GM18858 (cell line): ENCODE results near the gene INO80C.

ENCODE experiments used
- ATAC-seq: cut with Tn5 transposase; IDR thresholded peaks from one replicate; pipeline ENCODE4 v1.9.1; 2021; ENCODE audit not compliant: unreplicated experiment

Gene INO80C, protein sequence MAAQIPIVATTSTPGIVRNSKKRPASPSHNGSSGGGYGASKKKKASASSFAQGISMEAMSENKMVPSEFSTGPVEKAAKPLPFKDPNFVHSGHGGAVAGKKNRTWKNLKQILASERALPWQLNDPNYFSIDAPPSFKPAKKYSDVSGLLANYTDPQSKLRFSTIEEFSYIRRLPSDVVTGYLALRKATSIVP

DNA sequence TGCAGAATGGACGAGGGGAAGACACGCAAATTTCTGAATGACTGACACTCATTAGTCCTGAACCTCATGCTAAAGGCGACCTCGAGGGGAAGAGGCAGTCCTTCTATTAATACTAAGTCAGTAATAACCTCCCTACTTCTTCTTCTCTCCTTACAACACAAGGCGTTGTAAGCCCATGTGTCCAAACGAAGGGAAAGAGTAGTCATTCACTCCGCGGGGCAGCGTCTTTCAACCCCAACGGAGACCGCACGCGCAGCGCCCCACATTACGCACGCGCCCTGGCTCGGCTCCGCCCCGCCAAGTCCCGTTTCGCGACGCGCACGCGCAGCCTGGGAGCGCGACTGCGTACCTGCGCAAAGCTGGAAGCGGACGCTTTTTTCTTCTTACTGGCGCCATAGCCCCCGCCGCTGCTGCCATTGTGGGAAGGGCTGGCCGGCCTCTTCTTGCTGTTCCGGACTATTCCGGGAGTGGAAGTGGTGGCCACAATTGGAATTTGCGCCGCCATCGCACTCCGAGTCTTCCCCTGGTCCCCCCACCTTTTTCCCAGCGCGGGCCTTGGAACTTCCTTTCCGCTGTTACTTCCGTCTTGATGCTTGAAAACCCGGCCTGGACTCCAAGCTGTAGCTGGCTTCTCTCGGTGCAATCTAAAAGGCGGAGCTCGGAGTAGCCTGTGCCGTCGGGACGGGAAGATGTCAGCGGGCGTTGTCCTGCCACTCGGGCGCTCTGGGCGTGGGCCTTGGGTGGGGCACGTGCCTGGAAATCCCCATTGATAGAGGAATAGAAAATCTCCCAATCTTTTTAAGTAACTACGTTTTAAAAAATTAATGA lies at the start of gene INO80C:
TSS of gene INO80C (minus strand) at position 591 of the 828 bp plus-strand sequence. CDS start at position 505, 86 bp downstream.
- ATAC-seq: peak; percentile 92

GRCh38 chr18:35547008-35547605 lies 49.3 kb upstream of the INO80C start:
- ATAC-seq: no peak

- ATAC-seq: no peak
These were observed 44.6 kb upstream of the INO80C start for GRCh38 chr18:35542356-35542755.

GRCh38 chr18:35535297-35535696 lies 37.5 kb upstream of the INO80C start:
- ATAC-seq: no peak

DNA sequence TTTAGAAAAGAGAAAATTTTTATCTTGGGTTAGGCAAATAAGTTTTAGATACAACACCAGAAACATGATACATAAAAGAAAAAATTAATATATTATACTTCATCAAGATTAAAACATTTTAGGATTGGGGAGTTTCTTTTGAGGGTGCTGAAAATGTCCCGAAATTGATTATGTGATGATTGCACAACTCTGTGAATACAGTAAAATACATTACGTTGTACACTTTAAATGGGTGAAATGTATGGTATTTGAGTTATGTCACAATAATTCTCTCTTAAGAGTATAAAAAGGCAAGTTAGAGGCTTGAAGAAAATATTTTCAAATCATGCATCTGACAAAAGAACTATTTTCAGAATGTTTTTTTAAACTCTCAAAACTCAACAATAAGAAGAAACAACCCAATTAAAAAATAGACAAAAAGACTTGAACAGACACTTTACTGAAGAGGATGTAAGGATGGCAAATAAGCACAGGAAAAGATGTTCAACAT lies 36.2 kb upstream of the INO80C start:
- ATAC-seq: no peak

- no peak for ATAC-seq
These were observed 31.1 kb upstream of the INO80C start for GRCh38 chr18:35528749-35529274.

GRCh38 chr18:35526495-35527059 lies 28.8 kb upstream of the INO80C start:
- no peak for ATAC-seq

DNA sequence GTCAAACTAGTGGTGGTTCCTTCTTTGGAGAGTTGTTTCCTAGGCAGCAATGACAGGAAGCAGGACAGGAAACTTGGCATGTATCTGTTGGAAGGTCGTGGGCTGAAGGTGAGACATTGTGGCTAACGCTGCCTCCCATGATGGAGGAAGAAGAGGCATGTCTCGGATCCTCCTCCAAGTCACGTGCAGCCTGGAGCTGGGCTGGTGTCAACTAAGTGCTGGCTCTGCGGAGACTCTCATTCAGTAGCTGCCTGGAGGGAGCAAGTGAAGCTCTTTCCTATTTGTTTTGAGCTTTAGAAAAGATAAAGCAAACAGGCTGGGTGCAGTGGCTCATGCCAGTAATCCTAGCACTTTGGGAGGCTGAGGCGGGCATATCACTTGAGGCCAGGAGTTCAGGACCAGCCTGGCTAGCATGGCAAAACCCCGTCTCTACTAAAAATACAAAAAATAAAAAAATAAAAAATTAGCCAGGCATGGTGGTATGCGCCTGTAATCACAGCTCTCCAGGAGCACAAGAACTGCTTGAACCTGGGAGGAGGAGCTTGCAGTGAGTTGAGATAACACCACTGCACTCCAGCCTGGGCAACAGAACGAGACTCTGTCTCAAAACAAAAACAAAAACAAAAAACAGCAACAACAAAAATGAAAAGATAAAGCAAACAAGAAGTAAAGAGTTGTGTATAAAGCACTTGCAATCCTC lies 28.2 kb upstream of the INO80C start:
- ATAC-seq: no peak

GRCh38 chr18:35524226-35524625 lies 26.5 kb upstream of the INO80C start:
- ATAC-seq: no peak

DNA sequence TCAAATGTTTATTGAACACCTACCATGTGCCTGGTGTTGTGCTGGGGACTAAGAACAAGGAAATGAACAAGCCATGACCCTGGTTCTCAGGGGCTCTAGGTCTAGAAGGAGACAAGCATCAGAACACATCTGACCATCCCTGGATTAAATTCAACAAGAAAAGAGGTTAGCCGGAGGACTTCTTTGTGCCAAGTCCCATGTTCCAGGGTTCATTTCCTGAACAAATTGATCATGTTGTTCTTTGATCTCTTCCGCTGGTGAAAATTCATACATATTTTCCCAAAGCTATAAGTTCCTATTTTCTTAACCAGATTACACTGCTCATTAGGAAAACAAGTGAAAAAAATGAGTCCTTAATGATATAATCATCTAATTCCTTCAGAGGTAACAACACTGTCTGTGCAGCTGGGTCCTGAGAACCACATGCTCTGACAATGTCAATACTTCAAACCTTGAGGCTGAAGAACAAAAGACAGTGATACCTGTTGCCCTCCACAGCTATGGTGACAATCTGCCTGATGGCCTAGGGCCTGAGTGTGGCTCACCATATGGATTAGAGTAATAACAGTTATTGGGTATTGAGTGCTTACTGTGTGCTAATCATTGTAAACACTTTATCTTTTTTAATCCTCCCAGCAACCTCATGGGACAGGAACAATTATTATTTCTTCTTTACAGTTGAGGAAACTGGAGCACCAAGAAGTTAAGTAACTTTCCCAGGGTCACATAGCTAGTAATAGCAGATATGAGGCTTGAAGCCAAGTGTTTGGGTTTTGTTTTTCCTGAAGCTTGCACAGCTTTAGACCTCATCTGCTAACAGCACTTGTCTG lies 24.6 kb upstream of the INO80C start:
- no peak for ATAC-seq

DNA sequence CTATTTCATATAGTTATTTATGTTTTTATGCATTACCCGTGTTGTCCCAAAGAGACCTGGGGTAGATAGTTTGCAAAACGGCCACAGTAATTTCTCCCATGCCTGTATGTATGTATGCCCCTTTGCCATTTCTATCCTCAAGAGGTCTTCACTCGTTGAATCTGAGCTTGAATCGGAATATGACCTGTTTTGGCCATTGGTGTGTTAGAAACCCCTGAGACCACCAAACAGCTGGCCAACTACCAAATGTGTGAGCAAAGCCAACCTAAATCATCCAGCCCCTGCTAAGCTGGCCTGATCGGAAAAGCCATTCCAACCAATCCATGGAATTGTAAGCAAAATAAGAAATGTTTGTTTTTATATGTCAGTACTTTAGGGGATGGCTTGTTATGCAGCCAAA lies 23.4 kb upstream of the INO80C start:
- ATAC-seq: no peak

- ATAC-seq: no peak
These were observed 21.6 kb upstream of the INO80C start for GRCh38 chr18:35519148-35519899.

- ATAC-seq: no peak
These were observed 20.0 kb upstream of the INO80C start for GRCh38 chr18:35517715-35518114.

- ATAC-seq: no peak
These were observed 19.0 kb upstream of the INO80C start for GRCh38 chr18:35516789-35517188.

GRCh38 chr18:35516351-35516750 lies 18.6 kb upstream of the INO80C start:
- ATAC-seq: no peak

DNA sequence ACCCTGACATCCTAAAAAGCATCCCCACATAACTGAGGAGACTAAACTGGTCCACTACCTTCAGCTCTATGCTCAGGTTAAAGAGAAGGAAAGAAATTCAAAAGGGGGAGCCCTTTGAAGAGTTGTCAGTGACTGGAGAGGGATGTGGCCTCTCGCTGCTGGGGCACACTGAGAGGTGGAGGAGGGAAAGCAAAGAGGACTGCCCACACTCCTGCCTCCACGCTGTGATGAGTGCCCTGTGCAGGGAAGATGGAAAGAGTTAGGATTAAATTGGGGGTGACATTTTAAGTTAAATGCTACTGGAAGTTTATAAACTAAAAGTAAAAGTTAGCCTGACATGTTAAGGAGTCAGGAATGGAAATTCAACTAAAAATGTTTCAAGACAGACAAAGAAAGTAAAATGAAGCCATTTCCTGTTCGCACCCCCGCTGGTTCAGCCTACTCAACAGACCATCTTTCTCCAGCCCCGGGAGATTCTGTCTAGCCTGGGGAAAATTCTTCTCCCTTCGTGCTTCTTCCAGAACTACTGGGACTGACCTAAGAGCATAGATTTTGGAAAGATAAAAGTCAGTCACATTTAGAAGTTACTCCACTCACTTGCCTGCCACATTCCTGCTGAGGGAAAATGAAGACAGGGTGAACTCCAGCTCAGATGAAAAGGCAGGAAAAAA lies 17.8 kb upstream of the INO80C start:
- no peak for ATAC-seq

DNA sequence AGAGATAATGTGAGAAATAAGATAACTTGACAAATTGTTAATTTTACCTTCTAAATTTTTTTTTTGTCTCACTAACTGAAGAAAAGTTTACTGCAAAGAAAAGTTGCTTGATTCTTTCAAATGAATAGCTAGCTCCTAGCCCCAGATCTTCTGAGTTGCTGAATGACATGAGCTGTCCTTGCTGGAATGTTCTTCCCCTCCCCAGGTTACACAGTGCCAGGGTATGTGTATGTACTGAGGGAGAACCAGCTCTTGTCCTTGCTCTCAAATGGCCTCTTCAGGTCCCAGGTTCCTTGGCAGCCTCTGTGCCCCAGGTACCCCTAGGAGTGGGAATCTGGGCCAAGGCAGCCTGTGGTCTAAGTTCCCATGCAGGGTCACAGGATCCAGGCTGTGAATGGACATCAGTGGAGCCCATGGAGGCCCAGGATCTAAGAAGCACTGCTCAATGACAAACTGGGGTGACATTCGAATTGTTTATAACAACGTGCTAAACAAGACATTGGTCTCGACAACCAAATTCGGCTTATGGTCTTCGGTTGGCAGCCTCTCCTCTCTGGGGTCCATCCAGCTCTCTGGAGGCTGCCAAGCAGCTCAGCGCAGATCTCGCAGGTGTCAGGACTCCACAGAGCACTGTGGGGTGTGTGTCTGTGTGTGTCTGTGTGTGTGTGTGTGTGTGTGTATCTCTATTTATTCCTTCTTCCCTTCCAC lies 17.1 kb upstream of the INO80C start:
- ATAC-seq: no peak

DNA sequence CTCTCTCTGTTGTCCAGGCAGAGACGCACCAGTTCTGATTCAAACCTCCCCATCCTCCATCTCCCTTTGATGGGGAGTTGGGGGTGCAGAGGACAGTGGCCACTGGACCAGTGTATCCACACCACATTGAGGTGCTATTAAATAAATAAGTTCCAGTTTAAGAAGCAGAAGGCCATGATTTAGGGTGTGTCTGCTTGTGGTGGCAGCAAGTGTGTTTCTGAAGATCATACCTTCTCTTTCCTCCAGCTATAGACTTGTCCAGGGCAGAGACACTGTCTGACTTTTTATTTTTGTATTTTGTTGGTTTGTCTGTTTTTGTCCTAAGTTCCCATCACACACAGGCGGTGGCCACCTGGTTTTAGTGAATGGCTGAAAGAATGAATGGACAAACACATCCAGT lies 16.5 kb upstream of the INO80C start:
- ATAC-seq: no peak
